B cell (primary cell): ENCODE measurements around the gene FRK. TPM values are rescaled to one million over a fixed set of nuclear protein-coding genes. Genes with fewer than 3 reads are reported as not detected.

Experiments used
- ATAC-seq: fragments of 200-7000 bp; cut with Tn5 transposase; one replicate; pipeline ENCODE4 v1.10.0; 2021; ENCODE audit warnings: low read depth, mild to moderate bottlenecking, moderate number of reproducible peaks, moderate library complexity
- CTCF ChIA-PET: fragments of 350-600 bp; sonication (Branson Sonifier 250); formaldehyde crosslinking; loops from one replicate; lab custom pipeline; 2021; ENCODE audit warnings: antibody characterized with exemption, inconsistent platforms; lab: Charles Lee
- POLR2A ChIA-PET: fragments of 350-600 bp; sonication (Branson Sonifier 250); formaldehyde crosslinking; loops from one replicate; lab custom pipeline; 2021; ENCODE audit warnings: antibody characterized with exemption; lab: Charles Lee
- DNase-seq: peaks from one replicate; pipeline ENCODE4 v3.0.0; 2013
- H2AFZ ChIP-seq: 2 replicates; pipeline ENCODE4 v1.6.1; 2012; ENCODE audit warnings: mild to moderate bottlenecking, low read depth, low read length; ENCODE audit not compliant: insufficient read depth, poor library complexity, severe bottlenecking
- H3K27ac ChIP-seq, 2 donors: 1 replicate in 1 of 2; 2 replicates in 1 of 2; pipeline ENCODE4 v1.5.1; 2012 to 2013; ENCODE audit warnings: low read length in 2 of 2, mild to moderate bottlenecking in 2 of 2, moderate library complexity in 1 of 2
- H3K27me3 ChIP-seq, 4 experiments: fragments of 200-600 bp in 1 of 4; sonication (generic) in 1 of 4; replicated peaks in 1 of 4; 1 replicate in 2 of 4; 2 replicates in 2 of 4; pipeline versions ENCODE4 v1.6.1 to v1.7.0; 2013 to 2016; ENCODE audit warnings: low read length in 3 of 4, mild to moderate bottlenecking in 2 of 4, mixed read lengths in 1 of 4, moderate library complexity in 1 of 4; ENCODE audit not compliant: insufficient read depth in 4 of 4, control insufficient read depth in 3 of 4; ENCODE audit errors: control extremely low read depth in 1 of 4
- H3K36me3 ChIP-seq, 2 experiments: replicated peaks in 1 of 2; 1 replicate in 1 of 2; 2 replicates in 1 of 2; pipeline versions ENCODE4 v1.6.1 to v1.7.1; 2013; ENCODE audit warnings: low read length in 1 of 2; ENCODE audit not compliant: insufficient read depth in 2 of 2, control insufficient read depth in 1 of 2; ENCODE audit errors: control extremely low read depth in 1 of 2, extremely low read depth in 1 of 2
- H3K4me1 ChIP-seq, 2 donors: fragments of 200-600 bp in 1 of 2; sonication (generic) in 1 of 2; 1 replicate in 1 of 2; 2 replicates in 1 of 2; pipeline versions ENCODE4 v1.5.1 to v1.6.1; 2013 to 2017; ENCODE audit warnings: low read length in 2 of 2; ENCODE audit not compliant: control insufficient read depth in 2 of 2, insufficient read depth in 2 of 2
- H3K4me2 ChIP-seq: replicated peaks from 2 replicates; pipeline ENCODE3; 2012; ENCODE audit warnings: mild to moderate bottlenecking, low read depth, low read length; ENCODE audit not compliant: poor library complexity, severe bottlenecking
- H3K4me3 ChIP-seq, 5 experiments: fragments of 200-600 bp in 1 of 5; sonication (generic) in 1 of 5; 1 replicate in 3 of 5; 2 replicates in 2 of 5; pipeline versions ENCODE4 v1.5.1 to v1.7.0; 2011 to 2016; ENCODE audit warnings: low read length in 4 of 5, mild to moderate bottlenecking in 4 of 5, low read depth in 2 of 5, control low read depth in 1 of 5, moderate library complexity in 1 of 5; ENCODE audit not compliant: insufficient read depth in 1 of 5; ENCODE audit errors: control extremely low read depth in 1 of 5, extremely low read depth in 1 of 5
- H3K79me2 ChIP-seq: fragments of 200-600 bp; sonication (generic); one replicate; pipeline ENCODE4 v1.6.0; 2016; ENCODE audit warnings: low read length; ENCODE audit not compliant: control insufficient read depth, insufficient read depth
- H3K9ac ChIP-seq: fragments of 200-600 bp; sonication (generic); 2 replicates; pipeline ENCODE4 v1.6.1; 2017; ENCODE audit warnings: mild to moderate bottlenecking, low read length, moderate library complexity
- H3K9me3 ChIP-seq, 3 donors: one replicate each; pipeline versions ENCODE4 v1.6.1 to v1.7.1; 2013; ENCODE audit warnings: low read length in 2 of 3; ENCODE audit not compliant: control insufficient read depth in 2 of 3, insufficient read depth in 1 of 3; ENCODE audit errors: control extremely low read depth in 1 of 3
- H4K20me1 ChIP-seq: 2 replicates; pipeline ENCODE4 v1.6.0; 2012; ENCODE audit warnings: mild to moderate bottlenecking, low read length; ENCODE audit not compliant: insufficient read depth, control insufficient read depth, poor library complexity, severe bottlenecking
- H3K27ac Mint-ChIP-seq: one replicate; pipeline ENCODE4 v1.8.0; 2021; ENCODE audit warnings: mixed read lengths
- H3K27me3 Mint-ChIP-seq: one replicate; pipeline ENCODE4 v1.8.0; 2021; ENCODE audit warnings: mixed read lengths
- H3K4me1 Mint-ChIP-seq: one replicate; pipeline ENCODE4 v1.8.0; 2021; ENCODE audit warnings: mixed read lengths
- H3K4me3 Mint-ChIP-seq: one replicate; pipeline ENCODE4 v1.8.0; 2021; ENCODE audit warnings: mixed read lengths
- H3K9me3 Mint-ChIP-seq: one replicate; pipeline ENCODE4 v1.8.0; 2022; ENCODE audit warnings: mixed read lengths; ENCODE audit not compliant: insufficient read depth
- CTCF ChIP-seq: fragments of 200-600 bp; IDR thresholded peaks from one replicate; pipeline ENCODE4 v1.8.0; 2022; ENCODE audit warnings: antibody characterized with exemption, mild to moderate bottlenecking
- EZH2 ChIP-seq: IDR thresholded peaks from 2 replicates; pipeline ENCODE4 v1.6.1; 2012; ENCODE audit warnings: borderline replicate concordance, low read depth, mild to moderate bottlenecking, moderate library complexity, low read length; ENCODE audit not compliant: insufficient read depth, poor library complexity, severe bottlenecking
- WGBS: methylation state at CpG from one replicate; pipeline ENCODE4 v1.1.5; 2013; ENCODE audit warnings: missing lambda C conversion rate; ENCODE audit not compliant: insufficient coverage; 5-methylcytosine and 5-hydroxymethylcytosine counted together
- intact Hi-C: fragments of 100-400 bp; cut with micrococcal nuclease; formaldehyde crosslinking; loops from one replicate; pipeline ENCODE4 v1.10.0; 2022
- polyA plus RNA-seq: library from polyadenylated mRNA; depleted of rRNA; stranded (reverse); fragments of >200 nt; gene quantifications from 2 replicates; pipeline ENCODE4 v1.2.3, GENCODE V29; 2012
- total RNA-seq, 2 donors: library from RNA; stranded (reverse); fragments of 120-200 nt in 1 of 2; gene quantifications; 1 replicate in 1 of 2; 2 replicates in 1 of 2; pipeline versions ENCODE4 v1.2.3 to v1.2.4, GENCODE V29; 2013 to 2022

Gene FRK
- total and polyA plus RNA-seq, 2 donors (not counting 1 experiment from before 2014, with no cell fraction given) = 0.01 to 0.07 TPM

- POLR2A ChIA-PET = no interaction called here
- Histone ChIP-seq H3K27ac (no peak overlapping the region), H3K4me3 (no peak overlapping the region), H3K79me2 (peaks cover 46% of the 10 kb centered on the region), H3K4me2 (no peak overlapping the region), H3K9me3 (no peaks in the 10 kb centered on the region), H4K20me1 (peaks cover 33% of the 10 kb centered on the region), H3K27me3 (no peaks in the 10 kb centered on the region), H3K36me3 (peaks cover 0 to 48% of the 10 kb centered on the region in 2 experiments), H3K4me1 (peaks cover 22 to 23% of the 10 kb centered on the region in 2 donors), H2AFZ (no peak overlapping the region), H3K9ac (no peak overlapping the region)
- CTCF ChIA-PET = interaction anchor here (0.8 to 1.1 kb wide), 3 partner anchors 10 to 95 kb away, joined by 3 to 4 read pairs (median 3); no protein-coding TSS in a partner anchor
- no peaks in the 10 kb centered on the region for H3K27me3 Mint-ChIP-seq
- intact Hi-C loops = loop anchor here (10.0 kb wide), 1 partner anchor 359 kb away; the partner anchor contains the start of gene CALHM6
- no peak overlapping the region for H3K4me3 Mint-ChIP-seq
- H3K4me1 Mint-ChIP-seq = peaks cover 47% of the 10 kb centered on the region
- DNase-seq (no peak), ATAC-seq (no peak)
- no peaks in the 10 kb centered on the region for H3K9me3 Mint-ChIP-seq
- WGBS = no CpG with 5 or more reads among the region's 1 CpG
- H3K27ac Mint-ChIP-seq = no peak overlapping the region
- no peak for TF ChIP-seq EZH2
- TF ChIP-seq CTCF = no peak
These were observed 45.5 kb upstream of the FRK start for GRCh38 chr6:116106146-116106545.

- peaks cover 23% of the 10 kb centered on the region in 2 donors for H3K4me1 ChIP-seq
- TF ChIP-seq EZH2 (no peak), CTCF (no peak)
- Mint-ChIP-seq H3K27me3 (no peaks in the 10 kb centered on the region), H3K27ac (no peak overlapping the region), H3K4me3 (no peak overlapping the region), H3K9me3 (no peaks in the 10 kb centered on the region), H3K4me1 (peaks cover 51% of the 10 kb centered on the region)
- ATAC-seq (no peak), DNase-seq (no peak)
- H3K27ac ChIP-seq = no peak overlapping the region
- no peak overlapping the region for H3K4me2 ChIP-seq
- ChIA-PET CTCF (interaction anchor here (1.1 kb wide), 1 partner anchor 94 kb away, joined by 4 read pairs; no protein-coding TSS in a partner anchor), POLR2A (no interaction called here)
- WGBS = 100% methylated on average over 1 of the region's 3 CpGs
- no peaks in the 10 kb centered on the region for H3K9me3 ChIP-seq
- intact Hi-C loops = loop anchor here (10.0 kb wide), 1 partner anchor 360 kb away; the partner anchor contains the start of gene CALHM6
- peaks cover 33% of the 10 kb centered on the region for H4K20me1 ChIP-seq
- no peak overlapping the region for H3K9ac ChIP-seq
- H3K79me2 ChIP-seq = peaks cover 46% of the 10 kb centered on the region
- no peak overlapping the region for H3K4me3 ChIP-seq
- H3K36me3 ChIP-seq = peaks cover 0 to 39% of the 10 kb centered on the region in 2 experiments
- H3K27me3 ChIP-seq = no peaks in the 10 kb centered on the region
- H2AFZ ChIP-seq = no peak overlapping the region
These were observed 44.6 kb upstream of the FRK start for GRCh38 chr6:116105247-116105646.
